ENCODE results near the gene SFXN5.
A peak's percentile ranks its signal among the peaks of the same experiment; 100 is the strongest.

SFXN5 gene

GRCh38 chr2:72972352-72973136 lies 99.0 kb downstream of the SFXN5 start:
- DNase-seq, result no peak

GRCh38 chr2:72971036-72971435 lies 100.5 kb downstream of the SFXN5 start:
- DNase-seq, result no peak

- no peak for DNase-seq
Measured at GRCh38 chr2:72969706-72970105, 101.8 kb downstream of the SFXN5 start.

- no peak for DNase-seq
Measured at GRCh38 chr2:72968286-72968685, 103.2 kb downstream of the SFXN5 start.

GRCh38 chr2:72965770-72966450 lies 105.6 kb downstream of the SFXN5 start:
- no peak for DNase-seq

GRCh38 chr2:72965016-72965415 lies 106.5 kb downstream of the SFXN5 start:
- no peak for DNase-seq

- no peak for DNase-seq
Measured at GRCh38 chr2:72964146-72964525, 107.4 kb downstream of the SFXN5 start.

GRCh38 chr2:72963423-72964145 lies 107.9 kb downstream of the SFXN5 start:
- peak; percentile 21 for DNase-seq

- DNase-seq, result no peak
Measured at GRCh38 chr2:72962911-72963310, 108.6 kb downstream of the SFXN5 start.

GRCh38 chr2:72961853-72962468 lies 109.6 kb downstream of the SFXN5 start:
- DNase-seq, result no peak

- DNase-seq, result no peak
Measured at GRCh38 chr2:72961036-72961720, 110.3 kb downstream of the SFXN5 start.

- DNase-seq, result no peak
Measured at GRCh38 chr2:72959995-72960981, 111.2 kb downstream of the SFXN5 start.

- no peak for DNase-seq
Measured at GRCh38 chr2:72959554-72959953, 112.0 kb downstream of the SFXN5 start.

GRCh38 chr2:72958542-72959385 lies 112.7 kb downstream of the SFXN5 start:
- no peak for DNase-seq

GRCh38 chr2:72956936-72957335 lies 114.6 kb downstream of the SFXN5 start:
- DNase-seq, result no peak

GRCh38 chr2:72956050-72956395 lies 115.5 kb downstream of the SFXN5 start:
- no peak for DNase-seq

- DNase-seq, result peak; percentile 88
Measured at GRCh38 chr2:72955228-72956049, 116.1 kb downstream of the SFXN5 start.

- peak; percentile 47 for DNase-seq
Measured at GRCh38 chr2:72954376-72955227, 116.9 kb downstream of the SFXN5 start.

GRCh38 chr2:72953976-72954375 lies 117.5 kb downstream of the SFXN5 start:
- no peak for DNase-seq

Measured in eye (tissue), 1 donor.